ENCODE data around the gene HEXD.

HEXD gene

DNA sequence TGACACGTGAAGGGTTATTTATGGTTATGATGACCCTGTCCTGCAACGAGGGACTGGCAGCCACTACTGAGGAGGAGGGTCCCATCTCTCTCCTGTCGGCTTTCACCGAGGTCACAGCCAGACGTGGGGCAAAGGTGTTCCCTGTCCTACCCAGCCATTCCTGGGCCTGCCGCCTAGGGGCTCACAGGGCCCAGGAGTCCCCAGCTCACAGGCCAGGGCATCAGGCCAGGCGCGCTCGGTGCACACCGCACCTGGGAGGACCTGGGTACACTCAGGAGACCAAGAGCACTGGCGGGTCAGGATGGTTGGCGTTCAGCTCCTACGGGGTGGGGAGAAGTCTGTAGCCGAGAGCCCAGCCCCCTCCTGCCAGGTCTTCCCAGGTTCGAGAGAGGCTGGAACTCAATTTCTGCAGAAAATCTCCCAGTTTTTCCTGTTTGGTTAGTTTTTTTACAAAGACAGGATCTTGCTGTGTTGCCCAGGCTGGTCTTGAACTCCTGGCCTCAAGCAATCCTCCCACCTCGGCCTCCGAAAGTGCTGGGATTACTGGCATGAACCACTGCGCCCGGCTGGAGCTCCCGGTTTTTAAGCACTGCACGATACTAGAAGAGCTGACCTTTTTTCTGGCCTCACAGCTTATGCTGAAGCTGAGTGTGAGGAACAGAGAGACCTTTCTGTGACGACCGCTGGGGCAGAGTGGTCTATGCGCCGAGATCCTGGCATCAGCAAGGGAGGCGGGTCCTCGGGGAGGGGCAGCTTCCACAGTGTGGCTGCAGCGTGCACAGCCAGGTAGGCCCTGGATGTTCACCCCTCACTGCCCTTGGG is 24.7 kb downstream of the HEXD start:
- H3K4me1 Mint-ChIP-seq = peaks cover 7% of the 10 kb centered on the region
- no peak for TF ChIP-seq CTCF (IDR thresholded peaks at IDR 0.05; ENCODE audit: unreplicated experiment in 3 of 3)
- H3K4me3 Mint-ChIP-seq = no peak overlapping the region
- H3K36me3 Mint-ChIP-seq (ENCODE audit: low read depth) = peaks cover 4% of the 10 kb centered on the region
- H3K27me3 Mint-ChIP-seq (ENCODE audit: low read depth) = no peaks in the 10 kb centered on the region
- no peak overlapping the region for H3K27ac Mint-ChIP-seq
- H3K9me3 Mint-ChIP-seq = no peaks in the 10 kb centered on the region

GRCh38 chr17:82443465-82444283 is 25.5 kb downstream of the HEXD start:
- peaks cover 4% of the 10 kb centered on the region for H3K36me3 Mint-ChIP-seq (ENCODE audit: low read depth)
- H3K27ac Mint-ChIP-seq = no peak overlapping the region
- H3K27me3 Mint-ChIP-seq (ENCODE audit: low read depth) = no peaks in the 10 kb centered on the region
- TF ChIP-seq CTCF (IDR thresholded peaks at IDR 0.05; ENCODE audit: unreplicated experiment in 3 of 3) = no peak
- no peaks in the 10 kb centered on the region for H3K9me3 Mint-ChIP-seq
- no peak overlapping the region for H3K4me3 Mint-ChIP-seq
- H3K4me1 Mint-ChIP-seq = peaks cover 7% of the 10 kb centered on the region

GRCh38 chr17:82444284-82444893 is 26.2 kb downstream of the HEXD start:
- H3K27ac Mint-ChIP-seq = no peak overlapping the region

GRCh38 chr17:82444941-82445521 is 26.9 kb downstream of the HEXD start:
- Mint-ChIP-seq H3K4me3 (no peak overlapping the region), H3K27ac (no peak overlapping the region), H3K9me3 (no peaks in the 10 kb centered on the region), H3K4me1 (peaks cover 11% of the 10 kb centered on the region), H3K27me3 (ENCODE audit: low read depth) (no peaks in the 10 kb centered on the region), H3K36me3 (ENCODE audit: low read depth) (peaks cover 4% of the 10 kb centered on the region)
- no peak for TF ChIP-seq CTCF (IDR thresholded peaks at IDR 0.05; ENCODE audit: unreplicated experiment in 3 of 3)

More at GRCh38 chr17:82444284-82444893, 26.2 kb downstream of the HEXD start:
- no peak for TF ChIP-seq CTCF (IDR thresholded peaks at IDR 0.05; ENCODE audit: unreplicated experiment in 3 of 3)
- no peaks in the 10 kb centered on the region for H3K27me3 Mint-ChIP-seq (ENCODE audit: low read depth)
- H3K9me3 Mint-ChIP-seq = no peaks in the 10 kb centered on the region
- H3K4me1 Mint-ChIP-seq = peaks cover 7% of the 10 kb centered on the region
- no peak overlapping the region for H3K4me3 Mint-ChIP-seq
- peaks cover 4% of the 10 kb centered on the region for H3K36me3 Mint-ChIP-seq (ENCODE audit: low read depth)

DNA sequence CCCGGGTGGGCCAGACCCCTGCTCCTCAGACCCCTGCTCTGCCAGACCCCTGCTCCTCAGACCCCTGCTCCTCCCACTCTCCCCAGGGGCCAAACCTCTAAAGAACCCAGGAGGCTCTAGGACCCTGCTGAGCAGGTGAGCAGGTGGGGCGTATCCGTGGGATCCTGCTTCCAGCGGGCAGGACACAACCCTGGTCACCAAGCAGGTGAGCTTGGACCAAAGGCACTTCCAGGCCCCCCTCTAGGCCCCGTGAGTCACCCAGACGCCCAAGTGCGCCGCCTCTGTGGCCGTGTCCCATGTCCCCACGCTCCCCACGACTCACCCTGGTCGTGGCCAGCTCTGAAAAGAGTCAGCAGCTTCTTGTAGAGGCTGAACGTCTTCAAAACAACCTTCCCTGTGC is 27.4 kb downstream of the HEXD start:
- TF ChIP-seq CTCF (IDR thresholded peaks at IDR 0.05; ENCODE audit: unreplicated experiment in 3 of 3) = no peak

More for the DNA sequence above, 27.4 kb downstream of the HEXD start:
- no peak overlapping the region for H3K27ac Mint-ChIP-seq
- H3K9me3 Mint-ChIP-seq = no peaks in the 10 kb centered on the region
- H3K4me1 Mint-ChIP-seq = peaks cover 8% of the 10 kb centered on the region
- peaks cover 4% of the 10 kb centered on the region for H3K36me3 Mint-ChIP-seq (ENCODE audit: low read depth)
- no peak overlapping the region for H3K4me3 Mint-ChIP-seq
- no peaks in the 10 kb centered on the region for H3K27me3 Mint-ChIP-seq (ENCODE audit: low read depth)
